GM19240 (cell line): Measurements from ENCODE around the gene FHOD3.

Experiments used
- DNase-seq: peaks from one replicate; pipeline ENCODE4 v3.0.0; 2011; ENCODE audit warnings: low spot score; ENCODE audit not compliant: insufficient read length

The FHOD3 gene

GRCh38 chr18:36620788-36621187 is 323.3 kb downstream of the FHOD3 start:
- DNase-seq: no peak

GRCh38 chr18:36622610-36623009 is 325.1 kb downstream of the FHOD3 start:
- no peak for DNase-seq

- DNase-seq: no peak
Measured at GRCh38 chr18:36623091-36623490, 325.6 kb downstream of the FHOD3 start.

DNA sequence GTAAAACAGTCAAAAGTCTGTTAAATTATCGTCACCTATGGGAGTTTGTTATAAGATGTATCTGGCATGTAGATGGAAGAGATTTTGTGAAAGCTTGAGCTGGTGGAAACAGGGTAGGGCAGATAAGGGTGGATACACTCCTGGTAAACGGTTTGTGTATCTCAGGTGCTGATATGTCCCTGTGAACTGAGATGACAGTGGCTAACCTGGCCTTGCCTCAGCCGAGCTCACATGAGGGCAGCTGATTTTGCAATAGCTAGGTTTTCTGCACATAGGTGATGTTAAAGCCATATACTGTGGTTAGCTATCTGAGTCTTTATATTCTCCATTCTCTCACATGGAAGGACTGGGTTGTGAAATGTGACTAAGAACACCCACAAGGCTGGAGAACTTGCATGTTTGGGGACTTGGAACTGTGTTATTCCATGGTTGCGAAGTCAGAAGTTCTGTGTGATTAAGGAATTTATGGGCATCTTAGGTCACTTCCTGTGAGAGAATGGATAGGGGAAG is 326.2 kb downstream of the FHOD3 start:
- no peak for DNase-seq

DNA sequence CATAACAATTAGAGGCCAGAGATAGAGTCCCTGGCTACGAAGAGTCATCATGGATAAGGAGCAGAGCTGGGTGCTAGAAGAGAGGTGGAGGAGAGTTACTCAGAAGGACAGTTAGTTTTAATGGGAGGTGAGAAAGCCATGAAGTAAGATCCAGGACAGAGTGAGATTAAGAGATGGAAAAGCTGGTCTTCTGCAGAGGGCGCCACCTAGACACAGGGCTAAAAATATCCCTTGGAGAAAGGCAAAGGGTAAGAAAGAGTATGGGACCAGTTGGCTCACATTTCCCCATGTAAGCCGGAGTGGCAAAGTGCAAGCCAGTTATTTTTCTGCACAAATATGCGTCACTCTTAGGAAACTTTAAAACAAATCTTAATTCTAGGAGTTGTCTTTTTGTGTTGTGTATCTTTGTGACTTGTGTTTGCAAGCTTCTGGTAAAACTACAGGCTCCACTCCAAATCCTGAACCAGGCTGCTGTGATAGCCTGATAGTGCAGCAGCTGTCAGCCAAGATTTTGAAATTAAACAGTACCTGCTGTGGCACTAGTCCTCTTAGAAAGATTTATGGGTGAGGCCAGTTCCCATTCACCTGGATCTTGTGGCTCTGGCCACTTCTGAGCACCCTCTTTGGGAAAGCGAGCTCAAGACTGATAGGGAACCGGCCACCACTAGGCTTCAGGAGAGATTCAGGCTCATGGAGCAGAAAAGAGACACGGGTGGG is 327.1 kb downstream of the FHOD3 start:
- no peak for DNase-seq

DNA sequence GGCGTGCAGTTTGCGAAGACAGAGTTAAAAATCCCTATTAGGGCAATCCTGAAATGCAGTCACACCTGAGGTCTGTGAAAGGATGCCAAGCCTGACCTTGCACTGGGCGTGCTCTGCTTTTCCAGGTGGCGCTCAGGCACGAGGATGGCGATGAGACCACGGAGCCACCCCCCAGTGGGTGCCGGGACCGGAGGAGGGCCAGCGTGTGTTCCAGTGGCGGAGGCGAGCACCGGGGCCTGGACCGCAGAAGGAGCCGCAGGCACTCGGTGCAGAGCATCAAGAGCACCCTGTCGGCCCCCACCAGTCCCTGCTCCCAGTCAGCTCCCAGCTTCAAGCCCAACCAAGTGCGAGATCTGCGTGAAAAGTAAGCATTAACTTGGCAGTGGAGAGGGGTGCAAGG is 327.9 kb downstream of the FHOD3 start:
- no peak for DNase-seq

DNA sequence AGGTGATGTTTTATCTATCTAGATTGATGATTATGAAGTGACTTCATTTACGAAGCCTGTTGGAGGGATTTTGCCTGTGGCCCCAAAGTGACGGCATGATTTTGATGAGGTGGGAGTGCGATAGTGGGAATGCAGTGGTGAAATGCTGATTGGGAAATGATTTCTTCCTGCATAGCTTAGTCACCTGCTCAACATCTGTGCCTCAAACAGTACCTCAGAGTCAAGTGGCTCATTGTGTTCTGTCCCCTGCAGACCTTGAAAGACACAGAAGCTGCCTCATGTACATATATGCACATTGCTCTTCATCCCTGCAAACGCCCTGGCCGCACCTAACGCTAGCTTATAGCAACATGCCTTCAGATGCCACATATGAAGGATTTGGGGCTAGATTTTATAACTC is 330.1 kb downstream of the FHOD3 start:
- DNase-seq: no peak

DNA sequence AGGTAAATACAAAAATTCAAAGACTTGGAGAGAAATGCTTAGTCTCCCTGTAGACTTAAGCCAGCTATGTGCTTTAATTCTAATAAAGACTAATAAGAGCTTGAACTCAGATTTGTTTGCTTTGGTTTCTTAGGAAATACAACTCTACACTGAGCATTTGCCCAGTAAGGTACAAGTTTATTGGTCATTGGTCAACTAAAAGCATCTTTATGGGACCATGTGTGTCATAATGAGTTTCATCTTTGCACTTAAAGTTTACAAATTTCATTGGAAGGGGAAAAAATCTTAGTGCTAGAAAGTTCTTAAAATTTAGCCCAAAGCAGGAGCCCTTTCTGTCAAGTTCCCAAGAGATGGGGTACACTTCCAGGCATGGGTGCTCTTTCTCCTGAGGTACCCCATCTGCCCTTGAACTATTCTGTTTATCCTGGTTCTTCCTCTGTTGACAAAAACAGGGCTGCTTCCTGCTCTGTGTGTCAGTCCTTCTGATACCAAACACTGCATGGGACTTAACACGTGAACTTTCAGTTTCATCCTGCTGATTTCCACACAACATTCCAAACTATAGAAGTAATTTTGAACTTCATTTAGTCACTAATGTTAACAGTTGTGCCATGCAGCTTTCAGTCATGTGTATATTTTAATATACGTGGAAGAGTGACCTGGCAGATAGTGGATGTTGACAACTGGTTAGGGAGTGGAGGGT is 331.1 kb downstream of the FHOD3 start:
- no peak for DNase-seq

- no peak for DNase-seq
Measured at GRCh38 chr18:36629138-36629530, 331.6 kb downstream of the FHOD3 start.

DNA sequence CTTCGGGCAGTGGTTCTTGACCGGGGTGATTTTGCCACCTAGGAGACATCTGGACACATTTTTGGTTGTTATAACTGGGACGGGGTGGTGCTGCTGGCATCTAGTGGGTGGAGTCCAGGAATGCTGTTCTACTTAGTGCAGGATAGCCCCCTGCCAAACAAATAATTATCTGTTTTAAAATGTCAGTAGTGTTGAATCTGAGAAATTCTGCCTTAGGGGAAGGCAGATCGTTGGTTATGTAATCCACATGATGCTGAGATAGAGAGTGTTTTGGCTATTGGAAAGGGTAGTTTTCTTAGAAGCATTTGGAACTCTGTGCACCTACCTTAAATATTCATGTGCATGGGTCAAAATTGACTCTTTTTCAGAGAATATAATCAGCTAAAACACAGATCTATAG is 332.3 kb downstream of the FHOD3 start:
- DNase-seq: no peak

DNA sequence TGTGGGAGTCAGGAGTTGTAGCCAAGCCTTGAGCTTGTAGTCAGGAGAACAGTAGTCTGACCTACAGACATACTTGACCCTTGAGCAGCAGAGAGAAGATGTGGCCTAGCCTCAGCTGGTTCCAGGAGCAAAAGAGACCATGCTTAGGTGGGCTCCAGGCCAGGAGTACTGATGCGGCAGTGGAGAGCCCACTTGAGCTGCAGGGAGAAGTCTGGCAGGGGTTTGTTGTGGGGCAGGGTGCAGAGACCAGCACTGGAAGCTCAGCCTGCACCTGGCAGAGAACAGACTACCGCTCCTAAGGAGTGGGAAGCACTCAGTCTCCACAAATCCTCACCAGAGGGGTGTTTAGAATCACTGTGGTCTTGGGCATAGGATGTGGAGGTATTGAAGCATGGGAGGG is 333.4 kb downstream of the FHOD3 start:
- no peak for DNase-seq

DNA sequence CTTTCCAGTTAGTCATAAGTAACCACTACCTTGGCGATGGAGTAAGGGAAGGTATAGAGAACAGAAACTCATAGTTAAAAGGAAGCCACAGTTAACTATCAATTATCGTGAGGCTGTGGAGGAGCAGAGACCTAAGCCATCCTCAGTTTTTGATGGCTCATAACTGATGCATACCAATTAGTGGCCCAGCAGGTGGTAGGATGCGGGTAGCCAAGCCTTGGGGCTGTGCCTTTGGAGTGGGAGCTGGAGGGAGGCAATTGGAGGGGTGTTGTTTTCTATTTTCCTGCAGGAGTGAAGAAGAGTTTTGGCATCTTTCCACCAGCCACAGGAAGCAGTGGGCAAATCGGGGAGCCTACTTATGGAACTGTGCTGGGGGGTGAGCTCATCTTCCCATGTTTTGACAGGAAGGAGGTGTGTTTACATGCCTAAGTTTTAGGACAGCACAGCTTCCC is 336.5 kb downstream of the FHOD3 start:
- no peak for DNase-seq

- DNase-seq: no peak
Measured at GRCh38 chr18:36634573-36635216, 337.2 kb downstream of the FHOD3 start.

DNA sequence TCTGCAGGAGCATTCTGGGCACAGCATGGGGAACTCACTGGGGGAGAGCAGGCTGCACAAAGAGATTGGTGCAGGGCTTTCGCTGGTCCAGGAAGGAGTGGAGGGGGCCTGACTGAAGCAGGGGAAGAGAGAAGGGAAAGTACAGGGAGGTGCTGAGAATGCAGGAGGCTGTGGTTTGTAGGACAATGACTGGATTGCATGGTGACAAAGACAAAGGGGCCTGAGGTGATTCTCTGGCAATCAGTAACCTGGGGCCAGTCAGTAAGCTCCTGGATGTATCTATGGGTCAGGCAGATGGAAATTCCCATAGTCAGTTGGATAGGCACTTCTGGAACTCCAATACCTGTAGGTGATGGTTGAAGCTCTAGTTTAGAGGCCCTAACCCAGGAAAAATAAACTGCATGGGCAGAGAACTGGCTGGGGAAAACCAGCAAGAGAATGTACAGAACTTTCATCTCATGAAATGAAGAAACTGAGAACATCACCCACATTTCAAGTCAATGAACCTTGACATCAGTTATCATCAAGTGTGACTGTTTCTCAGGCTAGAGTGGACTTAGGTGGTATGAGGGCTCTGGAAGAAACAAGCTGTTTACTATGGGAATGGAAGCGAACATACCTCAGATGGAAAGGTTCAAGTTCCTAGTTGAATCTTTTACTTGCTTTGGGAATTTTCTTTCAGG is 338.0 kb downstream of the FHOD3 start:
- DNase-seq: no peak

GRCh38 chr18:36636237-36636817 is 338.8 kb downstream of the FHOD3 start:
- DNase-seq: no peak

DNA sequence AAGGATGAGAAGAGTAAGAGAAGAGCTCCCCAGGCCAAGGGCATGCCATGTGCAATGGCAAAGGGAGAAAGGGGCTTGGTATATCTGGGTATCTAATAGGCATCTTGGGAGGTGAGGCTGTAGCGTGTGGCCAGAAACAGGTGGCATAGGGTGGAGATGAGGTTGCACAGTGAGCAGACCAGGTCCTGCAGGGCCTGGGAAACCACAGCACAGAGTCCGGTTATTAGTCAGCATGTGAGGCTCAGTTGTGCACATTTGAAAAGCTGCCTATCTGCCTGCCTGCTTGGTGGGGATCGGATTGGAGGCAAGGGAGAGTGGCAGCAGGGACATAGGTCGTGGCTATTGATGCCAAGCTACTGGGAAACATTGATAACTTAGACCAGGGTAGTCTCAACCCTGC is 340.7 kb downstream of the FHOD3 start:
- DNase-seq: peak; percentile 48

- DNase-seq: no peak
Measured at GRCh38 chr18:36640021-36640952, 342.8 kb downstream of the FHOD3 start.

DNA sequence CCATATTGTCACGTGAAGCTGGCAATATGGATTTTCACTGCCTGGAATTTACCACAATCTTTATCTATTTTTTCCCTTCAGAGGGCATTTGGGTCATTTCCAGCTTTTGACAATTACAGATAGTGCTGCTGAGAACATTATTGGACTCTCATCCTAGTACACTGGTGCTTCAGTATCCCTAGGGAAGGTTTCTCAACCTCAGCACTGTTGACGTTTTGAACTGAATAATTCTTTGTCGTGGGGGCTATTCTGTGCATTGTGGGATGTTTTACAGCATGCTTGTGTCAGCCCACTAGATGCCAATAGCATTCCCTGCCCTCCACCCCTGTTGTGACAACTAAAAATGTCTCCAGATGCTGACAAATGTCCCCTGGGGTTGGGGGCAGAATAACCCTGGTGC is 345.5 kb downstream of the FHOD3 start:
- DNase-seq: no peak

GRCh38 chr18:36648803-36649202 is 351.3 kb downstream of the FHOD3 start:
- no peak for DNase-seq

- DNase-seq: no peak
Measured at GRCh38 chr18:36649205-36649604, 351.7 kb downstream of the FHOD3 start.
